ENCODE measurements around the gene GOLGA6C. TPM values are rescaled to one million over a fixed set of nuclear protein-coding genes. Genes with fewer than 3 reads are reported as not detected.
"Not testable (repeated sequence)": the region's sequence is repeated elsewhere in the genome, so short reads cannot be mapped to it uniquely, and the experiment has no call there.

The GOLGA6C gene
- total RNA-seq, 1 experiment from 2014 or later: not detected

DNA sequence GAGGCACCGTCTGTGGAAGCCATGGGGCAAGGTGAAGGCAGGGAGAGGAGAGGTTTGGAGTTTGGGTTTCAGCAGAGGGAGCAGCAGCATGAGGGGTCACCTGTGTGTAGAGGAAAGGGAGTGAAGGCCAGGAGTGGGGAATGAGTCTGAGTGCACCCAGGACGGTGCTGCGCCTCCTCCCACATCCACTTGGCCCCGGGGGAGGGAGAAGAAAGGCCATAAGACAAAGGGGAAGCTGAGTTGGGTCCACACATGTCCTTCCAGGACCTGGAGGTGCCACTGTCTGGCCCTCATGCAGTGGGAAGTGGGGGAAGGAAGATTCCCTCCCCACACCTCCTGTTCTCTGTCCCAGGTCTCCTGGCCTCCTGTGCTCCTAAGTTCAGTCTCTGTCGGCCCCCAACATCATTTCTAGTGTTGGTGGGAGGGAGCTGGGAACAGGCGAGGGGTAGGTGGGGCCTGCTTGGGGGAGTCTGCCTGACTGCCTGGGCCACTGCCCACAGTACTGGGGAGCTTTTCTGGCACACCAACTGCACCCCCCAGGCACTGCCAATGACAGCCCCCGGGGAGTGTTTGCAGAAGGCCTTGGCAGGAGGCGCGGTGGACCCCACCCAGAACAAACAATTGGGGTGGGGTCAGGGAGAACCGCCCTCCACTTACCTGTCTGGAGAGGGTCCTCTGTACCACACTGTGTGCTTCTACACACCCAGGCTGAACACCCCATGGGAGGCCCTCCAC is 32.9 kb upstream of the GOLGA6C start:
- not testable (repeated sequence) for H3K27me3 ChIP-seq, H3K9me3 ChIP-seq, DNase-seq, H3K4me3 ChIP-seq, H3K36me3 ChIP-seq

DNA sequence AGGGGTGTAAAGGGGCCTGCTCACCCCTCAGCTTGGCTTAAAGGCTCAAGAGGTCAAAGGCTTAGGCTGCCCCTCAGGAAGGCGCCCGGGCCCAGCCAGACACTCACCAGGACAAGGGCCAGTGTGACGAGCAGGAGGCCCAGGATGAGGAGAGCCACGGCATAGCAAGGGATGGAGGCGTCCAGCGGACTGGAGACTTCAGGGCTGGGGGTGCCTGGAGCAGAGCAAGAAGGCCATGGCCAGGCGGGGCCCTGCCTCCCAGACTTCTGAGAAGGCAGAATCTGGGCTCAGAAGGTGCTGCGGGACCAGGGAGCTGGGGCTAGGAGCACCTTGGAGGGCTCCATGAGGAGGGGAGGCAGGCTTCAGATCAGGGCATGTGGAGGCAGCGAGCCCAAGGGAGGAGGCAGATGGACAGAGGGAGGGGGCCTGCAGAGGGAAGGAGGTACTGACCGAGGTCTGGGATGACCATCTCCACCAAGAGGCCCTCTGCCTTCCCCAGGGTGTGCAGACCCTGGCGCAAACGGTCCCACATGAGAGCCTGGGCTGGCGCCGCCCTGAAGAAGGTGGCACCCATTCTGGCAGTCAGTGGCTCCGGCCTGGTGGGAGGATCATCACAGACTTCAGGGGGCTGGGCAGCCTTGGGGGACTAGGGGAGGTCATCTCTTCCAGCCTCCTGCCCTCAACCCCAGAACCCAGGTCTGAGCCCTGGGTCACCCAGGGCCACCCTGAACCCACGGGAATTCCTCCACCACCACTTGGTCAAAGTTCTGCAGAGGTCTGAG is 32.0 kb upstream of the GOLGA6C start:
- Histone ChIP-seq H3K4me3 (no peak overlapping the region), H3K27me3 (no peaks in the 10 kb centered on the region), H3K36me3 (no peaks in the 10 kb centered on the region), H3K9me3 (no peaks in the 10 kb centered on the region)
- no peak for DNase-seq

DNA sequence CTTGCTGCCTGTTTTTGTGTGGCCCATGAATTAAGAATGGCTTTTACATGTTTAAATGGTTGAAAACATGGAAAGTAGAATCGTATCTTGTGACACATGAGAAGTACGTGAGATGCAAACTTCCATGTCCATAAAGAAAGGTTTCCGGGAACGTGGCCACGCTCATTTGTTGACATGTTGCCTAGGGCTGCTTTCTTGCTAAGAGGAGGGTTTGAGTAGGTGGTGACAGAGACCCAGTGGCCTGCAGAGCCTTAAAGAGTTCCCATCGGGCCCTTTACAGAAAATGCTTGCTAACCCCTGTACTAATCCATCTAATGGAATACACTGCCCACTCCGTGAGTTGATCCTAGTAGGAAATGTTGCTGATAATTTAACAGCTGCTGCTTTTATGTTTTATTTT is 31.0 kb upstream of the GOLGA6C start:
- H3K4me3 ChIP-seq, H3K9me3 ChIP-seq: not testable (repeated sequence)

DNA sequence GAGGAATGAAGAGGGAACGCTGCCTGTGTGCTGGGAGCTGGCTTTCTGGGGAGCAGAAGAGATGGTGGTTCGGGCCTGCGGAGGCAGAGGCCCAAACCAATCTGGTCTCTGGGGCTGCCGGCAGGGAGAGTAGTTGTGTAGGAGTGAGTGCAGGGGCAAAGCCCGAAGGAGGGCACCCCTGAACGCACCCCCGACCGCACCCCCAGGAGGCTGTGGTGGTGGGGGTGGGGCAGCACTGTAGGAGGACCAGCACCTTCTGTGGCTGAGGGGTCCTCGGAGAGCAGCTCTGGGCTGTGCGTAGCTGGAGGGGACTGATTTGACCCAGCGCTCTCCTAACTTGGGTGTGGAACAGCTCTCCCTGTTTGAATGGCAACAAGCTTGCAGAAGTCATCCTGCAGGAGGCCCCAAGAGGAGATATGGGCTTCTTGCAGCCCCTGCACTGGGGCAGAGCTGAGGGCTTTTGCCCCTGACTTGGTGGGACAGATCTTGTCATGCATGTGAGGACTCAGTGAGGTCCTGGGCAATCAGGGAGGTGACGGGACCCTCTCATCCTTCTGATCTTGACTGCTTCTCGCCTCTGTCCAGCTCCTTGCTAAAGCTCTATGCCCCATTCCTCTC is 30.4 kb upstream of the GOLGA6C start:
- no peak overlapping the region for H3K4me3 ChIP-seq
- H3K9me3 ChIP-seq: no peaks in the 10 kb centered on the region
- H3K36me3 ChIP-seq: no peaks in the 10 kb centered on the region
- no peaks in the 10 kb centered on the region for H3K27me3 ChIP-seq
- DNase-seq: no peak

More for the DNA sequence above, 31.0 kb upstream of the GOLGA6C start:
- not testable (repeated sequence) for DNase-seq, H3K36me3 ChIP-seq, H3K27me3 ChIP-seq

DNA sequence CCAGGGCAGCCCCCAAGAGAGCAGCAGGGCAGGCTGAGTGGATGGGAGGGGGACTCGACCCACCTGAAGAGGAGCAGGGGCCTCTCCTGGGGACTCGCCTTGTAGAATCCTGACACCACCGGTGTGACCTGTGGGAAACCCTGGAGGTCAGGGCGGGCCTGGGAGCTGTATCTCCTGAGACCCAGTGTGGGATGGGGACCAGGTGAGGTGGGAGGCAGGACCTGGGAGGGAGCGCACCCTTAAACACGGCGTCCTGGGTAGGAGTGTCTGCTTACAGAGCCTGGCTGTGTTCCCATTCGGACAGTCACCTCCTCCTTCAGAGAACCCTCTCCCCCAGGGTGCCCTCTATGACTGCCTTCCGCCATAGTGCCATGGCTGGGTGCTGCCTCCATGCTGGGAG is 29.3 kb upstream of the GOLGA6C start:
- no peak overlapping the region for H3K4me3 ChIP-seq
- DNase-seq: no peak
- no peaks in the 10 kb centered on the region for H3K27me3 ChIP-seq
- no peaks in the 10 kb centered on the region for H3K9me3 ChIP-seq
- H3K36me3 ChIP-seq: no peaks in the 10 kb centered on the region

DNA sequence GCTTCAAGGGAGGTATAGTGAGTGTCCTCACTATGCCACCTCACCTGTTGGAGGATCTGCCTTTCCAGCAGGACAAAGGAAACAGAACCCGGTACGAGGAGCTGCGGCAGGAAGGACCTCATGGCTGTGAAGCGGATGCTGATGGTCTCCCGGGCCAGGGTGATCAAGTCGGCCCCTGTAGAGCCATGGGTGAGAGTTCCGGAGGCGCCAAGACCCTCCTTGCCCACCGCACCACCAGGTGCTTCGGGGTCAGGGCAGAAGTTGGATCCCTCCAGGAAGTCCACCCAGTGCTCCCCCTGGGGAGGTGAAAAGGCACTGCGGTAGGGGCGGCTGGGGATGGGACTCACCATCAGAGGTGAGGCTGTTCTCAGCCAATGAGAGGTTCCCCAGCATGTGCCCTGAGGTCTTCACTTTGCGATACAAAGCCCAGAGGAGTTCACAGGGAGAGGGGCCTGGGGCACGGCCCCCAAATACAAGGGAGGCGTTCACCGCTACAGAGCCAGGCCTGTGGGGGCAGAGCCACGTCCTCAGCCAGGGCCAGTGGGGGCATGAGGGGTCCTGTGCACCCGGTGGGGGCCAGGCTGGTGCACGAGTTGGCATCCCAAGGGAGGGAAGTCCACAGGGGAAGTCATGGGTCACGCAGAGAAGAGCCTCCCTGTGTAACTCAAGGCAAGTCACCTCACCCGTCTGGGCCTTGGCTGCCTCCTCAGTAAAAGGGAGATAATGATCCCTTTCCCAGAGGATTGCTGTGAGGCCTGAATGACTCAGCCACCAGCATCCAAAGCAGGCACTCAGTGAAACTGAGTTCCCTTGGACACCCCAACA is 28.7 kb upstream of the GOLGA6C start:
- no peaks in the 10 kb centered on the region for H3K36me3 ChIP-seq
- H3K9me3 ChIP-seq: no peaks in the 10 kb centered on the region
- H3K27me3 ChIP-seq: no peaks in the 10 kb centered on the region
- DNase-seq: no peak
- no peak overlapping the region for H3K4me3 ChIP-seq

DNA sequence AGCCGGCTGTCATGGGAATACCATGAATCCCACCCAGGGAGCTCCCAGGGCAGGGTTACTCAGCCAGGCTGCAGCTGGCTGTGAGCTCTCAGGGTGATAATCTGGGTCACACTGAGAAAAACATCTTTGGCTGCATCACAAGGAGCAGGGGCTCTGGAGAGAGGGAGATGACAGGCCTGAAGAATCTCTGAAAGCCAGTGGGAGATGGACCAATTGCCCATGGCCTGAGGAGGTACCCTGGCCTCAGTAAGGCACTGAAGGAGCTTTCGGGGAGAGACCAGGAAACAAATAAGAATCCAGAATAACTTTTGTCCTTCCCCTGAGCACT is 28.2 kb upstream of the GOLGA6C start:
- no peaks in the 10 kb centered on the region for H3K9me3 ChIP-seq

DNA sequence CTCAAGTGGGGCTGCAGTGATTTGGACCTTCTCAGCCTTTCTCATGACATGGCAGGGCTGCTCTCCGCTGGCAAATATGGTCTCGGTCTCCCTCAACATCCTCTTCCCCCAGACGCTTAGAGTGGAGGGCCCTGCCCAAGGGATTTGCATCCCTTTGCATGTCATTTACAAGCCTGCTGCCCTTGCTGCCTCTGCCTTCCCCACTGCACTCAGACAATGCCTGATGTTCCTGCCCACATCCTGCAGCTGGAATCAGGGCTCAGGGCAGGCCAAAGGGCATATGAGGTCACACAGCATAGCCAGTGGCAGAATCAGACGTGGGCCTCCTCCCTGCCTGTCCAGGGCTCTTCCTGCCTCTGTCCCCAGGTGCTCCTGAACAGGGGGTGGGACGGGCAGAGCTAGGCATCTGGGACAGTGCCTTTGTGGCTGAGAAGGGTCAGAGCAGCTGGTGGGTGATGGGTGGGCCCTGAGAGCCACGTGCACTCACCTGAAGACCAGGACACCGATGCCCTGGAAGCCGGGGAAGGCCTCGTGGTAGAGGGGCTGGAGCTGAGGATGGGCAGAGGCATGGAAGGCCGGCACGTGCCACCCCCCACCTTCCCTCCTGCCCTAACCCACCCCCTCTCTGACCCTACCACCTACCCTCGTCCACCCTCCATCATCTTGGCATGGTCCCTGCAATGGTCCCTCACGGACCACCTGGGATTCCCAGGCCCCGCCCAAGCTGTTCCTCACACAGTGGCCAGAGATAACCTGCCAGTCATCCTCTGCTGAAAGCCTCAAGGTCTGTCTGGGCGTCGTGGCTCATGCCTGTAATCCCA is 27.4 kb upstream of the GOLGA6C start:
- H3K27me3 ChIP-seq: no peaks in the 10 kb centered on the region
- DNase-seq: no peak
- H3K4me3 ChIP-seq: no peak overlapping the region
- H3K9me3 ChIP-seq: no peaks in the 10 kb centered on the region
- no peaks in the 10 kb centered on the region for H3K36me3 ChIP-seq

More for the DNA sequence above, 28.2 kb upstream of the GOLGA6C start:
- Histone ChIP-seq H3K4me3 (no peak overlapping the region), H3K36me3 (no peaks in the 10 kb centered on the region), H3K27me3 (no peaks in the 10 kb centered on the region)
- DNase-seq: no peak

DNA sequence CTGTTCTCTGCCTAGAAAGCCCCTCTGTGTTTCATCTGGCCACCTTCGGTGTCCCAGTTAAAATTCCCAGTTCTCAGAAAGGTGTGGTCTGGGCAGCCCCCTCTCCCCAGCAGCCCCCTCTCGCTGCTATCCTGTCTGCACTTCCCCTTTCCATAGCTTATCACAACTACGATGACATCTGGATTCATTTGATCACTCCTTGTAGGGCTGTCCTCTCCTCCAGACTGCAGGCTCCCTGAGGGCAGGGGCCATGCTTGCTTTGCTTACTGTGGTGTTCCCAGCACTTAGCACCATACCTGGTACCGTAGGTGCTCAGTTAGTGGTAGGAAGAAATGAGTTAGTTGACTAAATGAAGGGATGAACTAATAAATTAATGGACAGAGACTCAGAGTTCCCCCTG is 26.3 kb upstream of the GOLGA6C start:
- no peak overlapping the region for H3K4me3 ChIP-seq
- no peaks in the 10 kb centered on the region for H3K36me3 ChIP-seq
- DNase-seq: no peak
- no peaks in the 10 kb centered on the region for H3K9me3 ChIP-seq
- H3K27me3 ChIP-seq: no peaks in the 10 kb centered on the region

DNA sequence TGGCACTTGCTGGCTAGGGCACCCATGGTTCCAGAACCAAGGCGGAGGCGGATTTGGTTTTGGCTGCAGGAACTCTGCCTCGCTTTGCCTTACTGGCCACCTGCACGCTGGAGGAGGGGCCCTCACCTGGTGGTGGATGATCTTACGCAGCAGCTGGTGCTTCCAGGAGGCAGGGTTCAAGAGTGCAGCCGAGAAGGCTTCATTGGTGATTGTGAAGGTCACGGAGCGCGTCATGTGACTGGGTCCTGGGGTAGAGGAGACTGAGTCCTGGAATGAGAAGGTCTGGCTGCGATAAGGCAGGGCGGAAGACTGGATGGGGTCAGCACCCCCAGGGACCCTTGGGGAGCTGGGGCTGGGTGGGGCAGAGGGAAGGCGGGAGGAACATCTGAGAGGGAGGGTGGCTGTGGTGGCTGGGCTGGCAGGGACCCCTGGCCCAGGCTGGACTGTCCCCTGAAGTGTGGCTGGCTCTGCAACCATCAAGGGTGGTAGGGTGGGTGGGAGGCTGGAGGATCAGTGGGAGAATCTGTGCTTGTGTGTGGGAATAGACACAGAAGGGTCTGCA is 25.8 kb upstream of the GOLGA6C start:
- DNase-seq: no peak
- Histone ChIP-seq H3K27me3 (no peaks in the 10 kb centered on the region), H3K4me3 (no peak overlapping the region), H3K9me3 (no peaks in the 10 kb centered on the region), H3K36me3 (no peaks in the 10 kb centered on the region)

DNA sequence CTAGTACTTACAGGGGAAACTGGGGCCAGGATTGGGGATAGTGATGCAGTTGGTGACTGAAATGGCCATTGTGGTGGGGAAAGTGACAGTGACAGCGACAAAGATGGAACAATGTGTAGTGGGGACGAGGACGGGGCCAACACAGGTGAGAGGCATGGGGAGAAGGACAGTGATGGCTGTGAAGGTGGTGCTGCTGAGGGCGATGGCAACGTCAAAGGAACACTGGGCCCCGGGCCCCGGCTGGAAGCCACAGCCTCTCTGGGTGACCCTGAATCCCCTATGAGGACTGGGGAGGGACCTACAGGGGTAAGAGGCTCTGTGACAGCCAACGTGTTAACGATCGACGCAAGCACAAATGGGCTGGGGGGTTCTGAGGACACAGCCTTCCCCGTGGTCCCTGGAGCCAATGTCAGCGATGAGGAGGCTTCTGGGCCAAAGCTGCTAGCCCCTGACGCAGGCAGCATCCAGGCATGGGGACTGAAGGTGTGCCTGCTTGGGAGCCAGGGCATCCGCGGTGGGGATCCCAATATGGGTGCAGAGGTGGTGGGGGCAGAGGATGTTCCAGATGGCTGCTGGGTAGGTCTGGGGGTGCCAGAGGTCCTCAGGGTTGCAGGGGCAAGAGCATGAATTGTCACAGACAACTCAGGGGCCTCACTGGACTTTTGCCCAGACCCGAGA is 25.2 kb upstream of the GOLGA6C start:
- H3K4me3 ChIP-seq: no peak overlapping the region
- no peaks in the 10 kb centered on the region for H3K9me3 ChIP-seq
- H3K27me3 ChIP-seq: no peaks in the 10 kb centered on the region
- no peak for DNase-seq
- no peaks in the 10 kb centered on the region for H3K36me3 ChIP-seq

DNA sequence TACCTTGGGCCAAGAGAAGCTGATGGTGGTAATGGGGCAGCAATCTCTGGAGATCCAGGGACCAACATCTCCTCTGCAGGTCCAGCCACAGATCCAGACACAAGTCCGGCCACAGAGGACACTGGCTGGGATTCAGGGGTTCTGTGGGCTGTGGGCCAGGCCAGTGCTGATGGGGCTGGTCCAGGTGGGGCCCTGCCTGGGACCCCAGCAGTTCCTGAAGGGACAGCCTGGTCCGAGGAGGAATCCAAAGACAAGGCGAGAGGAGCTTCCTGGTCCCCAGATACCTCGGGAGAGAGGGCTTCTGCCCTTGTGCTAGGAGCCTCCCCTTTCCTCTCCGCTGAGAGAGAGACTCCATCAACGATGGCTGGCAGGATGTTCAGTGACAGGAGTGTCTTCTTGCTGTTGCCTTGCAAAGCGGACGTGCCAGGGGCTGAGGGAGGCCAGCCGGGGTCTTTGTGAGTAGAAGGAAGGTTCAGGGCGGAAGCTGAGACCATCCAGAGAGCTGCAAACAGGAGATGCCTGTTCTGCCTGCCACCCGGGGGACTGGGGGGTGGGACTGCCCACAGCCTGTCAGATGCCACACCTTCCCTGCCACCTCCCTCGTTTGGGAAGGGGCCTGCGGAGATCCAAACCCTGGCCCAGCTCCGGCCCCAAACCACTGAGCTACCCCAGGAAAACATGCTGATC is 24.5 kb upstream of the GOLGA6C start:
- Histone ChIP-seq H3K27me3 (no peaks in the 10 kb centered on the region), H3K9me3 (no peaks in the 10 kb centered on the region), H3K4me3 (no peak overlapping the region), H3K36me3 (no peaks in the 10 kb centered on the region)
- no peak for DNase-seq

DNA sequence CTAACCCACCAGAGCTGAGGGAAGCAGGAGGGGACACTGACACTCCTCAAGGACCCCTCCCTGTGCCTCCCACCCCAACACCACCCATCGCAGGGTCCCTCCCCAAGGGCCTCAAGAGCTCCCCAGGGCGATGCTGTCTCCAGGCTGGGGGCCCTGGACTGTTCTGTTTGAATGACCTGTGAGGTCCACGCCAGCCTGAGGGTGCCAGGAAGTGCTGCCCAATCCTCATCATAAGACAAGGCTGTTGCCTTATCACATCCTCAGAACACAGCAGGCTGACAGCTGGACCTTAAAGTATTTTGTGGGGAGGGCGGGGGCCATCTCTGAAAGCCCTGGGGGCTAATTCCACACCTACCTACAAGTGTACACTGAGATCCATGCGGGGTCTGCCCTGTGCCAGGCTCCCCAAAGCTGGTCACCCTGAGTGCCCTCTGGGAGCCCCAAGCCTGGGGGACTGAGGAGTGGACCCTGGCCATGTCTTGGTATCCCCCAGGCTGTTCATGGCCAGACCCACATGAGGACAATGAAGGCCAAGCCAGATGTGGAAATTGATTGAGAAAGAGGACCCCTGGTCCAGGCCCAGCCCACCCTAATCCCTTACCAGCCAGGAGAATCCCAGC is 23.8 kb upstream of the GOLGA6C start:
- DNase-seq: no peak
- H3K36me3 ChIP-seq: no peaks in the 10 kb centered on the region
- no peak overlapping the region for H3K4me3 ChIP-seq
- H3K9me3 ChIP-seq: no peaks in the 10 kb centered on the region
- H3K27me3 ChIP-seq: peaks cover 3% of the 10 kb centered on the region; the same call in 1 of the 2 replicates

DNA sequence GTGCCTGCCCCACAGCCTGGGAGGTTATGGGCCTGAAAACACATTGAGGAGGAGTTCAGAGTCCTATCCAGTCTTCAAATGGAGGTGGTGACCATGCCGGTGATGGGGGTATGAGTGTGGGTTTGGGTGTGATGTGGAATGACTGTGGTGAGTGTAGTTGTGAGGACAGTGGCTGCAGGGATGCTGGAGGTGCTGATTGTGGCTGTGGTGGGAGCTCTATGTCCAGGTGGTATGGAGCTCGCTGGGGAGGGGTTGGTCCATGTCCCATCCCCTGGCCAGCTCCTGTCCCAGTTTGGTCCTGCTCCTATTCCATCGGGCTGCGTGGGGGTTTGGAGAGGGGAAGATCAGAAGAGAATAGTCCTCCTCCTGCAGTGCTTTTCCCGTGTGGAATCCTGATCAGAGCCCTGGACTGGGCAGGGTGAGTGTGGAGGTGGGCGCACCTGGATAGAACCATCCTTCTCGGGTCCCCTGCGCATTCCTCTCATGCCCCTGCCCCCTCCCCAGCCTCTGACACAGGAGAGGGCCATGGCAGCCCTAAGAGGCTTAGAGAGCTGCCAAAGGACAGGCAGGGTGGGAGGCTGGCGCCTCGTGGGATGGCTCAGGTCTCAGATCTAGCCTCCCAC is 23.0 kb upstream of the GOLGA6C start:
- Histone ChIP-seq H3K9me3 (no peaks in the 10 kb centered on the region), H3K27me3 (peaks cover 4% of the 10 kb centered on the region; the same call in 1 of the 2 replicates), H3K36me3 (no peaks in the 10 kb centered on the region), H3K4me3 (no peak overlapping the region)
- DNase-seq: no peak

Data from MG63 (cell line).